RWPE1 (cell line): ENCODE results near the gene KRTAP10-9.

Experiments used
- CTCF ChIA-PET: fragments of 350-600 bp; sonication (Branson Sonifier 250); formaldehyde crosslinking; extraction: SDS; loops from one replicate; lab custom pipeline; 2021; lab: Yijun Ruan, JAX
- POLR2A ChIA-PET: fragments of 400-600 bp; formaldehyde crosslinking; extraction: SDS; loops from one replicate; lab custom pipeline; 2020; ENCODE audit warnings: antibody characterized with exemption; ENCODE audit not compliant: low non-redundant PET; lab: Yijun Ruan, JAX
- DNase-seq: peaks from one replicate; pipeline ENCODE4 v3.0.0; 2012; ENCODE audit warnings: low spot score
- H3K27ac ChIP-seq: fragments of 450-650 bp; 2 replicates; pipeline ENCODE4 v1.5.1; 2017
- CTCF ChIP-seq: fragments of 450-650 bp; conservative IDR thresholded peaks from 2 replicates; pipeline ENCODE4 v1.5.1; 2017; ENCODE audit warnings: low read depth, mild to moderate bottlenecking

Gene KRTAP10-9

GRCh38 chr21:44611551-44611950 lies 15.3 kb upstream of the KRTAP10-9 start:
- H3K27ac ChIP-seq: no peak overlapping the region
- ChIA-PET CTCF (no interaction called here), POLR2A (no interaction called here)
- no peak for DNase-seq
- TF ChIP-seq CTCF: no peak

- CTCF ChIA-PET: interaction anchor here (0.7 kb wide), 1 partner anchor 118 kb away, joined by 3 read pairs; no protein-coding TSS in a partner anchor
- no peak for DNase-seq
- no peak for TF ChIP-seq CTCF
- H3K27ac ChIP-seq: no peak within 1 kb of the TSS
- POLR2A ChIA-PET: no interaction called here
Measured at GRCh38 chr21:44612029-44612486, 14.8 kb upstream of the KRTAP10-9 start, which contains the start of gene KRTAP10-8. TSS of gene KRTAP10-8 (plus strand) at chr21:44612079. CDS start at chr21:44612101, 22 bp downstream.

GRCh38 chr21:44612669-44613229 lies 14.1 kb upstream of the KRTAP10-9 start:
- no peak overlapping the region for H3K27ac ChIP-seq
- ChIA-PET POLR2A (no interaction called here), CTCF (interaction anchor here (0.7 kb wide), 1 partner anchor 119 kb away, joined by 3 read pairs; no protein-coding TSS in a partner anchor)
- TF ChIP-seq CTCF: no peak
- no peak for DNase-seq

- DNase-seq: no peak
- ChIA-PET POLR2A (interaction anchor here (0.5 kb wide), 1 partner anchor 1111 kb away, joined by 3 read pairs; no protein-coding TSS in a partner anchor), CTCF (interaction anchor here (0.6 kb wide), 1 partner anchor 185 kb away, joined by 4 read pairs; no protein-coding TSS in a partner anchor)
- TF ChIP-seq CTCF: no peak
- no peak overlapping the region for H3K27ac ChIP-seq
Measured at GRCh38 chr21:44613386-44614155, 13.3 kb upstream of the KRTAP10-9 start.

GRCh38 chr21:44614161-44614631 lies 12.7 kb upstream of the KRTAP10-9 start:
- ChIA-PET POLR2A (interaction anchor here (0.5 kb wide), 1 partner anchor 1110 kb away, joined by 3 read pairs; no protein-coding TSS in a partner anchor), CTCF (no interaction called here)
- H3K27ac ChIP-seq: no peak overlapping the region
- no peak for TF ChIP-seq CTCF
- no peak for DNase-seq

GRCh38 chr21:44614961-44615391 lies 11.9 kb upstream of the KRTAP10-9 start:
- ChIA-PET CTCF (no interaction called here), POLR2A (no interaction called here)
- TF ChIP-seq CTCF: no peak
- DNase-seq: no peak
- no peak overlapping the region for H3K27ac ChIP-seq
